HEK293 (cell line): ENCODE measurements around the gene TCERG1L.

Source experiments
- ATF2 ChIP-seq: fragments of 450-650 bp; formaldehyde crosslinking; IDR thresholded peaks from 2 replicates; pipeline ENCODE4 v1.5.1; 2016; ENCODE audit warnings: missing biosample characterization, missing genetic modification characterization, low read depth
- CTCF ChIP-seq: fragments of 450-650 bp; formaldehyde crosslinking; IDR thresholded peaks from 2 replicates; pipeline ENCODE4 v1.5.1; 2016; ENCODE audit warnings: missing biosample characterization, missing genetic modification characterization
- ELK4 ChIP-seq: IDR thresholded peaks from 2 replicates; pipeline ENCODE4 v1.6.1; 2011; ENCODE audit warnings: mild to moderate bottlenecking, low read depth, low read length, borderline replicate concordance
- REST ChIP-seq: fragments of 450-650 bp; formaldehyde crosslinking; IDR thresholded peaks from 2 replicates; pipeline ENCODE4 v1.5.1; 2016; ENCODE audit warnings: missing biosample characterization, missing genetic modification characterization
- ZNF202 ChIP-seq: fragments of 450-650 bp; formaldehyde crosslinking; IDR thresholded peaks from 2 replicates; pipeline ENCODE4 v1.5.1; 2016; ENCODE audit warnings: missing biosample characterization, missing genetic modification characterization, borderline replicate concordance
- ZNF488 ChIP-seq: fragments of 450-650 bp; formaldehyde crosslinking; IDR thresholded peaks from 2 replicates; pipeline ENCODE4 v1.5.1; 2016; ENCODE audit warnings: missing biosample characterization, missing genetic modification characterization

GRCh38 chr10:131099028-131099726, 212.3 kb downstream of the TCERG1L start:
- no peak for TF ChIP-seq CTCF (tag by site-specific recombination)
- TF ChIP-seq ZNF202 (tag by site-specific recombination): no peak
- TF ChIP-seq REST (tag by site-specific recombination): no peak
- no peak for TF ChIP-seq ELK4
- no peak for TF ChIP-seq ZNF488 (tag by site-specific recombination)
- TF ChIP-seq ATF2 (tag by site-specific recombination): no peak
